ENCODE results near the gene SCLY. TPM values are rescaled to one million over a fixed set of nuclear protein-coding genes. Genes with fewer than 3 reads are reported as not detected.

The SCLY gene
- polyA plus RNA-seq, 3 donors: 9.5 to 10.6 (median 10.3) TPM

DNA sequence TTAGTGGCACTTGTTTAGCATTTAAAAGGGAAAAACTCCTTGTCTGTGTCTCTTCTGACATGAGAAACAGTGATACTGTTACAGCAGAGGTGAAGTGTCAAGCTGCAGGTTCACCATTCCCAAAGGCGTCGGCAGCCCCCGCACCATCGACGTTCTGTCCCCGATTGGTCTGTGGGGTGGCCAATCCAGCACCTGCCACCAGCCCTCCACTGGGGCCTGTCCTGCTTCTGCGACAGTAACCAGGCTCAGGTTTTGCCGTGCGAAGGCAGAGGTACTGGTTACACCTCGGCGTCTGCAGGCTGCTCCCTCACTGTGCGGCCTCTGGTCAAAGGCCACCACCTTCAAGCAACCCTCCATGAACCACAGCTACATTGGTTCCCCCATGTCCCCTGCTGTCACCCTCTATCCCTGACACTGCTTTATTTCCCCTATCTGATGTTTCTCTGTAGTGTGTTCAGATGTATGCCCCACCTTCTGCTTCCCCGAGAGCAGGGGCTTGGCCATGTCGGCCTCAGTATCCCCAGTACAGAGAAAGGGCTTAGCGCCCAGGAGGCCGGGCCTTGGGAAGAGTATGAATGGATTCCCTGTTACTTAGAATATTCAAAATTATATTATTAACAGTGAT lies 30.7 kb downstream of the SCLY start:
- intact Hi-C loops (cut with micrococcal nuclease): no loop called here
- Histone ChIP-seq H3K27me3 (ENCODE audit: control insufficient read depth in 2 of 2, insufficient read depth in 2 of 2, low read length in 2 of 2) (no peaks in the 10 kb centered on the region), H3K36me3 (replicated peaks in 1 of 2; ENCODE audit: control insufficient read depth in 1 of 2, insufficient read depth in 2 of 2, low read length in 2 of 2) (no peaks in the 10 kb centered on the region), H3K4me1 (ENCODE audit: control insufficient read depth in 1 of 2, insufficient read depth in 2 of 2, low read length in 2 of 2) (peaks cover 16% of the 10 kb centered on the region in 2 donors), H3K4me2 (replicated peaks; ENCODE audit: extremely low read depth, low read length, poor library complexity, severe bottlenecking) (no peak overlapping the region), H2AFZ (ENCODE audit: insufficient read depth, low read depth, low read length, poor library complexity, severe bottlenecking) (no peak overlapping the region), H3K79me2 (ENCODE audit: insufficient read depth, low read length) (no peaks in the 10 kb centered on the region), H4K20me1 (ENCODE audit: insufficient read depth, low read length) (no peaks in the 10 kb centered on the region), H3K4me3 (replicated peaks in 1 of 3; ENCODE audit: low read depth in 2 of 3, low read length in 3 of 3) (no peak overlapping the region), H3K9ac (ENCODE audit: insufficient read depth, low read length, poor library complexity, severe bottlenecking) (no peak overlapping the region), H3K27ac (ENCODE audit: low read depth in 1 of 2, low read length in 2 of 2) (no peak overlapping the region), H3K9me3 (replicated peaks in 1 of 2; ENCODE audit: control insufficient read depth in 1 of 2, insufficient read depth in 1 of 2, low read length in 2 of 2) (no peaks in the 10 kb centered on the region)
- WGBS (ENCODE audit: insufficient coverage): 98% methylated on average over 11 of the region's 16 CpGs
- no peaks in the 10 kb centered on the region for H3K9me3 Mint-ChIP-seq
- peaks cover 0 to 3% (median 2%) of the 10 kb centered on the region in 3 donors for H3K27me3 Mint-ChIP-seq (ENCODE audit: low read depth in 3 of 3)
- TF ChIP-seq, protein P1, sequence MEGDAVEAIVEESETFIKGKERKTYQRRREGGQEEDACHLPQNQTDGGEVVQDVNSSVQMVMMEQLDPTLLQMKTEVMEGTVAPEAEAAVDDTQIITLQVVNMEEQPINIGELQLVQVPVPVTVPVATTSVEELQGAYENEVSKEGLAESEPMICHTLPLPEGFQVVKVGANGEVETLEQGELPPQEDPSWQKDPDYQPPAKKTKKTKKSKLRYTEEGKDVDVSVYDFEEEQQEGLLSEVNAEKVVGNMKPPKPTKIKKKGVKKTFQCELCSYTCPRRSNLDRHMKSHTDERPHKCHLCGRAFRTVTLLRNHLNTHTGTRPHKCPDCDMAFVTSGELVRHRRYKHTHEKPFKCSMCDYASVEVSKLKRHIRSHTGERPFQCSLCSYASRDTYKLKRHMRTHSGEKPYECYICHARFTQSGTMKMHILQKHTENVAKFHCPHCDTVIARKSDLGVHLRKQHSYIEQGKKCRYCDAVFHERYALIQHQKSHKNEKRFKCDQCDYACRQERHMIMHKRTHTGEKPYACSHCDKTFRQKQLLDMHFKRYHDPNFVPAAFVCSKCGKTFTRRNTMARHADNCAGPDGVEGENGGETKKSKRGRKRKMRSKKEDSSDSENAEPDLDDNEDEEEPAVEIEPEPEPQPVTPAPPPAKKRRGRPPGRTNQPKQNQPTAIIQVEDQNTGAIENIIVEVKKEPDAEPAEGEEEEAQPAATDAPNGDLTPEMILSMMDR (IDR thresholded peaks at IDR 0.05): no peak
- peaks cover 13% of the 10 kb centered on the region for H3K4me1 Mint-ChIP-seq
- H3K36me3 Mint-ChIP-seq: peaks cover 17 to 19% of the 10 kb centered on the region in 2 donors
- DNase-seq: no peak
- H3K27ac Mint-ChIP-seq: peak overlapping the region in 1 of 7 donors; percentile 7
- no peak overlapping the region for H3K4me3 Mint-ChIP-seq

DNA sequence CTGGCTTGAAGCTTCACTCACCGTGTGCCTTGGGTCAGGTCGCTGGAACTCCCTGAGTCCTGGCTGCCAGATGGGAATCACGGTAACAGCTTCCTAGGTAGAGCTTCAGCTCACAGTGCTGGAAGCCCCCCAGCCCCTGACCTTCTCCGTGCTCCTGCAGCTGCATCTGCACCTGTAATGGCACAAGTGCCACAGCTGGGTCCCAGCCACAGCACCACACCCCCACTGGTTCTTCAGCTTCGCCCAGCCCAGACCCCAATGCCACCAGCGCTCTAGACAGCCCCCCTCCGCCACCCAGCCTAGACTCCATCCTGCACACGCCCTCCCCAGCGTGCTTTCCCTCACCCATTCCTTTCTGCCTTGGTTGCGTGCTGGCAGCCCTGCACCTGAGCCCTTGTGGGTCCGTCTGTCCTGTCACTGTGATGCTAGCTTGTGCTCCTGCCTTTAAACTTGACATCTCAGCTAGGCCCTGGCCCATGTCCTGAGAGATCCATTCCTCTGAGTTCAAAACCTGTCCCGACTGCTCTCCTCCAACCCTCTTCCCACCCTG lies 31.8 kb downstream of the SCLY start:
- no peak for DNase-seq
- Histone ChIP-seq H3K4me3 (replicated peaks in 1 of 3; ENCODE audit: low read depth in 2 of 3, low read length in 3 of 3) (no peak overlapping the region), H3K27ac (ENCODE audit: low read depth in 1 of 2, low read length in 2 of 2) (no peak overlapping the region), H4K20me1 (ENCODE audit: insufficient read depth, low read length) (no peaks in the 10 kb centered on the region), H2AFZ (ENCODE audit: insufficient read depth, low read depth, low read length, poor library complexity, severe bottlenecking) (no peak overlapping the region), H3K9me3 (replicated peaks in 1 of 2; ENCODE audit: control insufficient read depth in 1 of 2, insufficient read depth in 1 of 2, low read length in 2 of 2) (no peaks in the 10 kb centered on the region), H3K9ac (ENCODE audit: insufficient read depth, low read length, poor library complexity, severe bottlenecking) (no peak overlapping the region), H3K27me3 (ENCODE audit: control insufficient read depth in 2 of 2, insufficient read depth in 2 of 2, low read length in 2 of 2) (no peaks in the 10 kb centered on the region), H3K79me2 (ENCODE audit: insufficient read depth, low read length) (no peaks in the 10 kb centered on the region), H3K36me3 (replicated peaks in 1 of 2; ENCODE audit: control insufficient read depth in 1 of 2, insufficient read depth in 2 of 2, low read length in 2 of 2) (no peaks in the 10 kb centered on the region), H3K4me1 (ENCODE audit: control insufficient read depth in 1 of 2, insufficient read depth in 2 of 2, low read length in 2 of 2) (peaks cover 6% of the 10 kb centered on the region in 2 donors), H3K4me2 (replicated peaks; ENCODE audit: extremely low read depth, low read length, poor library complexity, severe bottlenecking) (no peak overlapping the region)
- peaks cover 17 to 19% of the 10 kb centered on the region in 2 donors for H3K36me3 Mint-ChIP-seq
- H3K27ac Mint-ChIP-seq: peak overlapping the region in 1 of 7 donors; percentile 55
- H3K27me3 Mint-ChIP-seq (ENCODE audit: low read depth in 3 of 3): peaks cover 0 to 3% (median 2%) of the 10 kb centered on the region in 3 donors
- WGBS (ENCODE audit: insufficient coverage): 99% methylated on average over 12 of the region's 12 CpGs
- intact Hi-C loops (cut with micrococcal nuclease): no loop called here
- TF ChIP-seq, protein P1 (IDR thresholded peaks at IDR 0.05): no peak
- peaks cover 4% of the 10 kb centered on the region for H3K4me1 Mint-ChIP-seq
- no peak overlapping the region for H3K4me3 Mint-ChIP-seq
- H3K9me3 Mint-ChIP-seq: no peaks in the 10 kb centered on the region
